HG03378 (cell line): Measurements from ENCODE around the gene POPDC2.
"Not testable (repeated sequence)": the region's sequence is repeated elsewhere in the genome, so short reads cannot be mapped to it uniquely, and the experiment has no call there.

Experiments
- ATAC-seq: cut with Tn5 transposase; IDR thresholded peaks from one replicate; pipeline ENCODE4 v1.9.1; 2021; ENCODE audit warnings: mild to moderate bottlenecking, moderate library complexity; ENCODE audit not compliant: unreplicated experiment

POPDC2 gene, protein sequence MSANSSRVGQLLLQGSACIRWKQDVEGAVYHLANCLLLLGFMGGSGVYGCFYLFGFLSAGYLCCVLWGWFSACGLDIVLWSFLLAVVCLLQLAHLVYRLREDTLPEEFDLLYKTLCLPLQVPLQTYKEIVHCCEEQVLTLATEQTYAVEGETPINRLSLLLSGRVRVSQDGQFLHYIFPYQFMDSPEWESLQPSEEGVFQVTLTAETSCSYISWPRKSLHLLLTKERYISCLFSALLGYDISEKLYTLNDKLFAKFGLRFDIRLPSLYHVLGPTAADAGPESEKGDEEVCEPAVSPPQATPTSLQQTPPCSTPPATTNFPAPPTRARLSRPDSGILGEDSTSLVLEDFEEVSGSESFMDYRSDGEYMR

DNA sequence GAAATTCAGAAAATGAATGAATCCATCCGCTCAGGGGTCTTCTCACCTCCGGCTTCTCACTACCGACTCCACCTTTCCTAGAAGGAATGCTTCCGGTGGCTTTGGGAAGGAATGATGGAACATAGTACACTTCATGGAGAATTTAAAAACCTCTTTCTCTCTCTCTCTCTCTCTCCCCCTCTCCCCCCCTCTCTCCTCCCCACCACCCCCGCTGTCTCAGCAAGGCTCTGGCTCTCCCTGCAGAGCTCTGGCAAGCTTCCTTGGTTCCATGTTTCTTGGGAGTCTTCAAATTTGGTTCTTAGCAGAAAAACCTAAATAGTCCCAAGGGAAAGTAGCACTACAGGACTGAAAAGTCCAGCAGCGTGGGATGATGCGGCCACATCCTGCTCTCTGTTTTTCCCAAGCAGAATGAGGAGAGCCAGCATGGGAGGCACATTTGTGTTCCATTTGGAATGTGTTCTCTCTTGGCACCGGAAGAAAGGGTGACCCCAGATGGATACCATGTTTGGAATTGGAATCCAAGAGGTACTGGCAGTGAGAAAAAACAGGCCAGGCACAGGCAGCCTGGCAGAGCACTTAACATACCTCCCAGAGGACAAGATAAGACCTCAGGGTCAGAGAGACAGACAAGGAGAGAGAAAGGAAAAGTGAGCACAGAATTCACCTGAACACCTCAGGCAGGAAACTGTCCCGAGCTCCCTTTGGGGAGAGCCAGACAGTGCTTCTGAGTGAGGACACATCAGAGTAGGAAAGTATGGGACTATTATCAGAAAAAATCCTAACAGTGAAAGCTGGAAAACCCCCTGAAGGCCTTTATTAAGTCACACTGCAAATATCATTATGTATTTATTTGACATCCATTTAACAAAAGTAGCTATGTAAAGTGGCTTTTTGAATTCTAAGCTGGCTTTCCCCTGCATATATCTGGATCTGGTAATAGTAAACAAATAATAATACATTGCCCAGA is at the start of gene POPDC2:
Gene POPDC2, minus strand, starts transcription at position 116 of the 967 bp plus-strand sequence. CDS start 166 bp downstream, outside the sequence.
- ATAC-seq: no peak

- no peak for ATAC-seq
Measured at GRCh38 chr3:119703820-119704531, 43.6 kb upstream of the POPDC2 start.

- peak; percentile 58 for ATAC-seq
Measured at GRCh38 chr3:119702530-119703527, 42.4 kb upstream of the POPDC2 start, which contains the start of gene CFAP91. Gene CFAP91 (plus strand): TSS chr3:119703022. CDS start chr3:119703099, 77 bp downstream.

DNA sequence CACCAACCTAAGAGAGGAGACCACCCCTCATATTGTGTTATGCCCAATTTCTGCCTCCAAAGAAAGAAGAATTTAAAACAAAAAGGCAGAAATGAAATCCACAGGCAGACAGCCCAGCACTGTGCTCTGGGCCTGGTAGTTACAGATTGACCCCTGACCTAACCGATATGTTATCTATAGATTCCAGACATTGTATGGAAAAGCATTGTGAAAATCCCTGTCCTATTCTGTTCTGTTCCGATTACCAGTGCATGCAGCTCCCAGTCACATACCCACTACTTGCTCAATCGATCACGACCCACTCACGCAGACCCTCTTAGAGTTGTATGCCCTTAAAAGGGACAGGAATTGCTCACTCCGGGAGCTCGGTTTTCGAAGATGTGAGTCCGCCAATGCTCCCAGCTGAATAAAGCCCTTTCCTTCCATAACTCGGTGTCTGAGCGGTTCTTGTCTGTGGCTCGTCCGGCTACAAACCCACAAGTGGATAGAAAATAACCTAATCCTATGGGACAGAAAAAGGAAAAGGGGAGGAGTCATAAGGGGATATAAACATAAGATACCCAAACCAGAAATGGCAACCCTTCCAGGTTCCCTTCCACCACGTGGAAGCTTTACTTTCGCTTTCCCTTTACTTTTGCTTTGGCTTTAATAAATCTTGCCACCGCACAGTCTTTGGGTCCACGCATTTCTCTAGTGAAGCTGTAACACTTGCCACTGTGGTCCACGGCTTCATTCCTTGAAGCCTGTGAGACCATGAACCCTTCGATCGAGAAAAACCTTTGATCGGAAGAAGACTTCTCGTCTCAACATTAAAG is 40.7 kb upstream of the POPDC2 start:
- peak; percentile 0 for ATAC-seq

DNA sequence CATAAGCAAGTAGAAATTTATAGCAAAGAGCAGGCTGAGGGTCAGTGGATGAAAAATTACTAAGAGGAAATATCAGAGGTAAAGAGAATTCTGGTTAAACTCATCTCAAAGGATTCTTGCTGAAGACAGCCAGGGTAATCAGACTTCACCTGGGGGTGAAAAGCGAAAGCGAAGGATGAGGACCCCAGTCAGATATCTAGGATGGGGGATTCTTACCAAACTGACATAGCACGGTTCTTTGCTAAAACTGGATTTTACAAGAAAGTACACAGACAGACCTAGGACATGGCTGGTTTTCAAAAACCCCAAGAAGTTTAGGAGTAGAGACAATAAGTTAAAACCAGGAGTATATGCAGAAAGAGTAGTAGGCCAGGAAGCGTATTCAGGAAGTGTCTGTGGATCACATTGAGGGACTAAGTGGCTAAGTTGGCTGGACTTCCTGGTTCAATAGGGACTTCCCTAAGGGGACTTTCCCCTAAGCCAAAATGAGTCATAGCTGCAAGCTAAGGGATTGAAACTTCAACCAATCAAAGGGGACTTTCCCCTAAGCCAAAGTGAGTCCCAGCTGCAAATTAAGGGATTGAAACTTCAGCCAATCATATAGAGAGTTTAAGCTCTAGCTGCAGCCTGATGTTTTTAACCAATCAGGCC is 40.0 kb upstream of the POPDC2 start:
- ATAC-seq: peak; percentile 47

- ATAC-seq: peak; percentile 61
Measured at GRCh38 chr3:119697394-119697793, 37.0 kb upstream of the POPDC2 start.

DNA sequence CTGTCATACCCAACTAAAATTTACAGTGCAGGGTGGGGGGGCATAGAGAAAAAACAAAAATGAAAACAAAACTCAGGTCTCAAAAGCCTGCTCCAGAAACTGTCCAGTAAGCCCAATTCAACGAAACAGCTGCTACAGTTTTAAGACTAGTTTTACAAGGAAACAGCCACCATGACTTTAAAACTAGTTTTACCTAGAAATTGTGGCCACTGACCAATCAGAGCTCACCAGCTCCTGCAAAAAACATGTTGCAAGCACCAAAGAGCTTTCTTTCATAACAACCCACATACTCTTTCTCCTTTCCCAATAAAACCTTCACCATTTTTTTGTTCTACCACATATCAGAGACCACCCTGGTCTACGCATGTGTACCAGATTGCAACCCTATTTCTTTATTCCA is 35.1 kb upstream of the POPDC2 start:
- ATAC-seq: no peak

- no peak for ATAC-seq
Measured at GRCh38 chr3:119690043-119690656, 29.8 kb upstream of the POPDC2 start.

- no peak for ATAC-seq
Measured at GRCh38 chr3:119683421-119683820, 23.0 kb upstream of the POPDC2 start.

DNA sequence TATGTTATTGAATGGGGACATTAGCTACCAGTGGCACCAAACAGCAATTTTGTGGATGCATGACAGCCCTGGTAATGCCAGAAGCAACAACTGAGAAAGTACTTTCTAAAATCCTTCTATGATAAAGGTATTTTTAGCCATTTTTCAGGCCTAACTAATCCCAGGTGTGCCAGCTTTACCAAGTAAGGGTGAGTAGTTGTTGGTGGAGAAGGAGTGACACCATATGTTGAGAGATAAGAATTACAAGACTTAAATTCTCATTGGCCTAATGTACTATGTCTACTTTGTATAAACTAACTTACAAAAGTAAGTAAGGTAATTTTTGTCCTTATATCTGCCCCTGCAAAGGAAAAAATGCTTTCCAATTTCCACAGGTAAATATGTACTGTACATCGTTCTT is 20.9 kb upstream of the POPDC2 start:
- ATAC-seq: peak; percentile 41

DNA sequence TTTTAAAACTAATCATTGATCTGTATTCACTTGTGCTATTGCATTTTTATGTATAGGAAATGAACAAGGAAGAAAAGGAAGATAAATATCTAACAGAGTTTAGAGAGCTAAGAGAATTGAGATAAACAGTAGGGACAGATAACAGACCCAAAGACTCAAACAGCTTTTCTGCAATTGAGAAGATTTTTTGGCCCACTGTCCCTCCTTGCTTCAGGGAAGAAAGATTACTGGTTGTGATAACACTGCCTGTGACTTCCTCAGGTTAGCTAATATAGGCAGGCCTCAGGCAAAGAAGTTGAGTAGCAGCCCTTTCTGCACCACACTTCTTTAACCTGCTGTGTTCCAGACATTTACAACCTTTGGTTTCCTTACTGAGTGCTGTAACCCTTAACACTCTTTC is 19.5 kb upstream of the POPDC2 start:
- no peak for ATAC-seq

- not testable (repeated sequence) for ATAC-seq
Measured at GRCh38 chr3:119678209-119678608, 17.8 kb upstream of the POPDC2 start.

DNA sequence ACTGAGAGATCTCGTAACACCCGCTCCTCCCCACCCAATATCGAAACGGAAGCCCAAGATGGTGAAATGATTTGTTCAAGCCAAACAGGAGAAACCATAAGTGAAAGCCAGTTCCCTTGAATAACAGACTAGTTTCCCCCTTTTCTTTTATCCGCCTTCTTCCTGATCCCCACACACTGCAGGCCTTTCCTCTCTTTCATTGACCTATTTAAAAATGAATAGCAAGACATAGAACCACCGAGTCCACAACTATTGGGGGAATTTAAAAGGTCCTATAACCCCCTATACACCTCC is 17.2 kb upstream of the POPDC2 start:
- ATAC-seq: no peak

GRCh38 chr3:119676771-119677640 is 16.6 kb upstream of the POPDC2 start, which contains the start of gene COX17:
Gene COX17 (minus strand): TSS chr3:119677406. CDS start chr3:119677310, 96 bp downstream.
- ATAC-seq: peak; percentile 91

GRCh38 chr3:119676020-119676419 is 15.6 kb upstream of the POPDC2 start:
- no peak for ATAC-seq

GRCh38 chr3:119675188-119675874 is 14.9 kb upstream of the POPDC2 start:
- ATAC-seq: no peak
